AG09309 (cell line): Measurements from ENCODE around the gene TGM3.

Source experiments
- DNase-seq: peaks from one replicate; pipeline ENCODE4 v3.0.0-alpha.2; 2010; ENCODE audit warnings: low read depth
- H3K4me3 ChIP-seq: 2 replicates; pipeline ENCODE4 v1.5.1; 2011; ENCODE audit warnings: mild to moderate bottlenecking, low read depth, low read length, moderate library complexity; ENCODE audit not compliant: control insufficient read depth
- CTCF ChIP-seq: IDR thresholded peaks from 2 replicates; pipeline ENCODE4 v1.5.1; 2011; ENCODE audit warnings: mild to moderate bottlenecking, low read depth, low read length, inconsistent platforms; ENCODE audit not compliant: insufficient read depth, control insufficient read depth; ENCODE audit errors: missing control alignments

The TGM3 gene

GRCh38 chr20:2293486-2293885, 2.3 kb upstream of the TGM3 start:
- TF ChIP-seq CTCF: no peak
- H3K4me3 ChIP-seq: no peak overlapping the region
- DNase-seq: no peak

DNA sequence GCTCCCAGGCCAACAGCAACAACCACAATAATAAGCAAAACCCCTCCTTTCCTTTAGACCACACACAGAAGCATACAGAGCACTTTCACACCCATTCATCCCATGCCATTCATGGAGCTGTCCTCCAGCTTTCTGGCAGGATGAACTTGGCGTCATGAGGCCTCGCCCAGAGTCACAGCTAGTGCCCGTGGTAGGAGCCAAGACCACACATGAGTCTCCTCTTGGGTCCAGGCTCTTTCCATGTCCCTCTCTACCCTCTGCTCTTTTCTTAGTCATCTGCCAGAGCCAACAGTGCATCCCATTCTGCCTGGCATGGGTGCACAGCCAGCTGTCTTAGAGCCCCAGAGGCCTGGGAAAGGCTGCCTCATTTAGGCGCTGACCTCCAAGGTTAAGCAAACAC, 1.8 kb upstream of the TGM3 start:
- no peak for DNase-seq
- H3K4me3 ChIP-seq: no peak overlapping the region
- no peak for TF ChIP-seq CTCF

GRCh38 chr20:2295286-2295685, 515 bp upstream of the TGM3 start:
- H3K4me3 ChIP-seq: no peak overlapping the region
- no peak for DNase-seq
- TF ChIP-seq CTCF: no peak

GRCh38 chr20:2296524-2297356, 939 bp downstream of the TGM3 start:
- no peak overlapping the region for H3K4me3 ChIP-seq
- DNase-seq: no peak
- TF ChIP-seq CTCF: no peak

DNA sequence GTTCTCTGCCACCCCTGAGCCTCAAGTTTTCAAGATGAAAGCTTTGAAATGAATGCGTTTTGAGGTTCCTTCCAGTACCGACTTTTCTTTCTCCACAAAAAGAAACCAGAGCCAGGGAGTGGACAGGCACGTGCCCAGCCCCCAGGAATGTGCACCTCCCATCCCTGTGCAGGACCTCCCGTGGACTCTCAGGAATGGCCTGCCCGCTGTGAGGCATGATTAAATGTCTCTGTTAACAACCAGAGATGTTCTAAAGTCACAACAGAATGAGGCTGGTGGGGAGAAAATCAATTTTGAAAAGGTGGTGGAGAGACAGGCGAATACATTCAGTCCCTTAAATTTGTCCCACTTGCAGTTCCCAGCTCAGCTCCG, 1.5 kb downstream of the TGM3 start:
- TF ChIP-seq CTCF: no peak
- no peak for DNase-seq
- no peak overlapping the region for H3K4me3 ChIP-seq

- no peak for TF ChIP-seq CTCF
- no peak overlapping the region for H3K4me3 ChIP-seq
- DNase-seq: no peak
These were observed 2.3 kb downstream of the TGM3 start for GRCh38 chr20:2298116-2298515.
